Naive B cell (primary cell): ENCODE data around the gene CD93. TPM values are rescaled to one million over a fixed set of nuclear protein-coding genes. Genes with fewer than 3 reads are reported as not detected.
A peak's percentile ranks its signal among the peaks of the same experiment; 100 is the strongest.

Source experiments
- ATAC-seq, 2 donors: fragments of 150-1000 bp; cut with Tn5 transposase; 2 replicates each; pipeline ENCODE4 v1.10.0; 2021; ENCODE audit warnings: low read depth in 2 of 2, mild to moderate bottlenecking in 2 of 2, moderate library complexity in 2 of 2
- DNase-seq: peaks from one replicate; pipeline ENCODE4 v3.0.0; 2022
- H3K27ac Mint-ChIP-seq, 6 donors: one replicate each; pipeline ENCODE4 v1.8.0; 2020 to 2022; ENCODE audit warnings: mild to moderate bottlenecking in 6 of 6, mixed read lengths in 6 of 6, moderate library complexity in 5 of 6, inconsistent platforms in 2 of 6
- H3K27me3 Mint-ChIP-seq, 3 donors: one replicate each; pipeline ENCODE4 v1.8.0; 2021 to 2022; ENCODE audit warnings: mixed read lengths in 3 of 3, mild to moderate bottlenecking in 1 of 3
- H3K36me3 Mint-ChIP-seq, 2 donors: one replicate each; pipeline ENCODE4 v1.8.0; 2020 to 2022; ENCODE audit warnings: mixed read lengths in 2 of 2, inconsistent platforms in 1 of 2, mild to moderate bottlenecking in 1 of 2
- H3K4me1 Mint-ChIP-seq, 3 donors: one replicate each; pipeline ENCODE4 v1.8.0; 2020 to 2022; ENCODE audit warnings: mixed read lengths in 3 of 3, inconsistent platforms in 1 of 3, mild to moderate bottlenecking in 1 of 3, moderate library complexity in 1 of 3
- H3K4me3 Mint-ChIP-seq, 8 donors: one replicate each; pipeline ENCODE4 v1.8.0; 2020 to 2022; ENCODE audit warnings: mild to moderate bottlenecking in 8 of 8, mixed read lengths in 8 of 8, moderate library complexity in 8 of 8, inconsistent platforms in 2 of 8
- H3K9me3 Mint-ChIP-seq, 7 donors: one replicate each; pipeline ENCODE4 v1.8.0; 2020 to 2022; ENCODE audit warnings: mixed read lengths in 7 of 7, mild to moderate bottlenecking in 5 of 7, inconsistent platforms in 2 of 7, moderate library complexity in 1 of 7
- polyA plus RNA-seq, 6 donors: library from polyadenylated mRNA; unstranded; fragments of 300-500 nt; fragmentation: Illumina TruSeq; gene quantifications; one replicate each; pipeline ENCODE4 v1.2.3, GENCODE V29; 2021; ENCODE audit warnings: low read depth in 6 of 6

The CD93 gene
- polyA plus RNA-seq, 6 donors from 2014 or later: 0.05 to 0.16 (median 0.05) TPM; not detected in 3

DNA sequence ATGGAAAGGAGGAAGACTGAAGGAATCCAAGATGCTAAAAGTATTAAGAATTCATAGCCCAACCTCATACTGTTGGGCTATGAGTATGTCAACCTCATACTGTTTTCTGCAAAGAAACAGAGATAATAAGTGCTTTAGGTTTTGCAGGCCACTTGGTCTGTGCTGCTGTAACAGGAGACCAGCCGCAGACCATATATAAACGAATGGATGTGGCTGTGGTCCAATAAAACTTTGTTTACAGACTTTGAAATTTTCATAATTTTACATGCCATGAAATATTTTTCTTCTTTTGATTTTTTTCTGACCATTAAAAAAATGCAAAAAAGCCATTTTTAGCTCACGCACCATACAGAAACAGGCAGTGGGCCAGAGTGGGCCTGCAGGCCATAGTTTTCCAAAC lies 23.0 kb downstream of the CD93 start:
- no peaks in the 10 kb centered on the region for H3K27me3 Mint-ChIP-seq
- H3K27ac Mint-ChIP-seq: no peak overlapping the region
- no peaks in the 10 kb centered on the region for H3K9me3 Mint-ChIP-seq
- ATAC-seq: no peak
- no peak overlapping the region for H3K4me3 Mint-ChIP-seq
- H3K4me1 Mint-ChIP-seq: no peaks in the 10 kb centered on the region
- no peaks in the 10 kb centered on the region for H3K36me3 Mint-ChIP-seq
- no peak for DNase-seq

DNA sequence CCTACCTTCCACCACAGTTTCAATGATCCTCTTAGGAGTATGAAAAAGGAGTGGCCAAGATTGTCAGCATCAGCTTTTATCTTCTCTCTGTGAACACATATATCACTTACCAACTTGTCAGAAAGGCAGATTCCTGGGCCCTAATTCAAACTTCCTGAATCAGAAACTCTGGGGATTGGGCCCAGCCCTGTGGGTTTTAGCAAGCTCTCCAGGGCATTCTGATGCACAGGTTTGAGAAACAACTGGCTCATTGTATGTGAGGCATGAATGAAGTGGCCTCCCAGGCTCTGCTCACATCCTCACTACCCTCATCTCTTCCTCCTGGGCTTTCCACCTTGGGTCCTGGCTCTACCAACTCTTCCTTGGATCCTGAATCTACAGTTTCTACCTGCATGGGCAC lies 23.5 kb downstream of the CD93 start:
- no peak overlapping the region for H3K4me3 Mint-ChIP-seq
- no peaks in the 10 kb centered on the region for H3K27me3 Mint-ChIP-seq
- H3K36me3 Mint-ChIP-seq: no peaks in the 10 kb centered on the region
- no peak overlapping the region for H3K27ac Mint-ChIP-seq
- no peak for ATAC-seq
- H3K4me1 Mint-ChIP-seq: no peaks in the 10 kb centered on the region
- no peaks in the 10 kb centered on the region for H3K9me3 Mint-ChIP-seq
- DNase-seq: no peak

DNA sequence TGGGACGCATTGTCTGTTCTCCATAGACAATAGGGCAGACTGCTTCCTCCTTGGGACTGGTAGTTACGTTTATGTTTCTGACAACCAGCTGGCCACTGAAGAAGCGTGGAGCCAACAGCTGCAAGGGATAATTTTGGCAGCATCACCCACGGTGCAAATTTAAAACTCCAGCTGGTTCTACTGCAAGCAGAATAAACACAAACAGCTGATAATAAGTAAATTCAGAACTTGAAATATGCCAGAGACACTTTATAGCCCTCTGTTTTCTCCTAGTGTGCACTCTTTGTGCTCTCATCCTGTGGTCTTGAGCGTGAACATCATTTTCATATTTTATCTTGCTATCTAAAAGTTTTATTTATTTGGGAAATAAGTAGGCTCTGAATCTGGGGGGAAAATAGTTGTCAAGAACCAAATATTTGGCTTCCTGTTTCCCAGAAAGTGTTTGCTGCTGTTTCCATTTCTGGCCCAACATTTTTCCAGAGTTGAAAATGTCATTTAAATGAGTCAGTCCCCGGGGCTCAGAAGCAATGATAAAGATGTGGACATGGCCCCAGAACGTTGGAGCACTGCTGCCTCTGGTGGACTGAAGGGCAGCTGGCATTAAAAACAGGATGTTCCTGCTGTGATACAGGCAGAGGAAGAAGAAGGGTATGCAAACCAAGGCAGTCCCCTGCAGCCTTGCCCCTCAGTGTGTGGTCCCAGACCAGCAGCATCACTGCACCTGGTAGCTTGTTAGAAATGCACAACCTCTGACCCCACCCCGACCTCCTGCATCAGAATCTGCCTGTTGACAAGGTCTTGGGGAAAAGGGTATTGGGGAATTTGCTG lies 24.2 kb downstream of the CD93 start:
- DNase-seq: no peak

DNA sequence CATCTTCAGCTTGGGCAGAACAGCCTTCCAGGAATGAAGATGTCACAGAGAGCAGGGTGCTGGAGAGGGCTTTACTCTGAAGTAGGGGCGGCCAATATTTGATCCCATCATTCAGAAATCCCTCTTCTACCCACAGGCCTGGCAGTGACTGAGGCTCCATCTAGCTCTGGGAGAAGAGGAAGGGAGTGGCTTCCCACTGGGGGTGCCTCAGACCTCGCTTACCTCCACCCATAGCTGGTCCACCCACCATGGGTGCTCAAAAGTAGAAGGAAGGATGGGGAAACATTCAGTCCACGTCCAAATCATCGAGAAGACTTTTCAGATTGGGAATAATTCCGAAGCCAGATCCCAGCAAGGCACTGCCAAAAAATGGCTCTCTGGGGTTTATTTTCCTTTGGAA lies 24.9 kb downstream of the CD93 start:
- Mint-ChIP-seq H3K4me3 (no peak overlapping the region), H3K4me1 (no peaks in the 10 kb centered on the region), H3K36me3 (peaks cover 0 to 4% of the 10 kb centered on the region in 2 donors), H3K9me3 (peaks cover 0 to 7% (median 4%) of the 10 kb centered on the region in 7 donors), H3K27ac (peak overlapping the region in 1 of 6 donors; percentile 18), H3K27me3 (no peaks in the 10 kb centered on the region)
- ATAC-seq (no peak), DNase-seq (no peak)

More for the DNA sequence above, 24.2 kb downstream of the CD93 start:
- Mint-ChIP-seq H3K9me3 (peaks cover 0 to 5% (median 0%) of the 10 kb centered on the region in 7 donors), H3K36me3 (no peaks in the 10 kb centered on the region), H3K4me1 (no peaks in the 10 kb centered on the region), H3K4me3 (no peak overlapping the region), H3K27ac (no peak overlapping the region), H3K27me3 (no peaks in the 10 kb centered on the region)
- no peak for ATAC-seq

DNA sequence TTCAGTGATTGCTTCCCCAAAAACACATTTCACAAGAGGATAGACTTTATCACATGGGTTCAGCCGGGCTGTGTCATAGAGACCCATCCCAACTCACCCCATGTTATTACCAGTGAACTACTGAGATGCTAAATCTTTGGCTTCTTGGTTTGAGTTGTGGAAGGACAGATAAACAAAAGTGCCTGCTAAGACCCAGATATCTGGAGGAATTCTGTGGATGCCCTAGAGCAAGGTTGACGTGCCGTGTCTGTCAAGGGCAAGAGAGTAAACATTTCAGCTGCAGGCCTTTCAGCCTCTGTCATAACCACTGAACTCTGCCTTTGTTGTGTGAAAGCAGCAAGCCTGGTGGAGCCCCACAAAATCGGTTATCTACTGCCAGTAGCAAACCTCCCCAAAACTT lies 25.5 kb downstream of the CD93 start:
- ATAC-seq (no peak), DNase-seq (no peak)
- Mint-ChIP-seq H3K27ac (no peak overlapping the region), H3K27me3 (peaks cover 0 to under 1% (median 0%) of the 10 kb centered on the region in 3 donors), H3K36me3 (peaks cover 0 to 4% of the 10 kb centered on the region in 2 donors), H3K4me3 (no peak overlapping the region), H3K9me3 (peaks cover 0 to 12% (median 4%) of the 10 kb centered on the region in 7 donors), H3K4me1 (no peaks in the 10 kb centered on the region)

DNA sequence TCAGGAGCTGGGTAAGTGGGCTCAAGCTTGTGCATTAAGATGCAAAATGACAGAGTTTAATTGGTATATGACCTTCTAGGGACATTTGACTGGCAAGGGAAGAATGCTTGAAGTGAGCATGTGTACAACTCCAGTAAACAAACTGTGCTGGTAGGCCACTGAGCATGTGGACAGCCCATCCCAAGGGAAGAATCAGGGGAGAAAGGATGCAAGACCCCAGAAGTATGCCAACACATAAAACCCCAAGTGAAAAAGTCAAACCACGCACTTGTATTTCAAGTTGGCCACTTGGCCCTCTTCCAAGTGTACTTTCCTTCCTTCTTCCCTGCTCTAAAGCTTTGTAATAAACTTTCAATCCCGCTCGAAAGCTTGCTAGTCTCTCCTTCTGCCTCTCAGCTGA lies 26.3 kb downstream of the CD93 start:
- Mint-ChIP-seq H3K9me3 (peaks cover 0 to 16% (median 4%) of the 10 kb centered on the region in 7 donors), H3K4me1 (no peaks in the 10 kb centered on the region), H3K27me3 (peaks cover 0 to 5% (median 0%) of the 10 kb centered on the region in 3 donors), H3K27ac (no peak overlapping the region), H3K4me3 (no peak overlapping the region), H3K36me3 (peaks cover 0 to 4% of the 10 kb centered on the region in 2 donors)
- ATAC-seq (no peak), DNase-seq (no peak)

DNA sequence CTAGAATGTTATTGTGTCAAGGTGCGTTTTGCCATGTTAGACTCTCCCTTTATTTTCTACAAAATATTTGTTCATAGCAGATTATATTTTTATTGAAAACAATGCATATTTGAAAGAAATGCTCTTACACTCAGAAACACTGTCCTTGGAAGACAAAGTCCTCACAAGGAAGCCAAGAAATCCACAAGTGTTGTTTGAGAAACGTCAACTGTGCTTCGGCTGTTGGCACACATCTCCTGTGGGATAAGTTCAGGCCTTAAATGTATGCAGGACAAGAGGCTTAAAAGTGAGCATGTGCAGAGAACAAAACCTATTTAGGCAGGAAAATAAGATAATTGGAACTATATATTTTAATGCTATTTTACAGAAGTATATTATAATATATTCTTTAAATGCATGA lies 27.1 kb downstream of the CD93 start:
- Mint-ChIP-seq H3K27ac (no peak overlapping the region), H3K4me1 (no peaks in the 10 kb centered on the region), H3K36me3 (peaks cover 0 to 4% of the 10 kb centered on the region in 2 donors), H3K27me3 (peaks cover 0 to 5% (median under 1%) of the 10 kb centered on the region in 3 donors), H3K9me3 (peaks cover 0 to 16% (median 4%) of the 10 kb centered on the region in 7 donors), H3K4me3 (no peak overlapping the region)
- DNase-seq (no peak), ATAC-seq (no peak)

DNA sequence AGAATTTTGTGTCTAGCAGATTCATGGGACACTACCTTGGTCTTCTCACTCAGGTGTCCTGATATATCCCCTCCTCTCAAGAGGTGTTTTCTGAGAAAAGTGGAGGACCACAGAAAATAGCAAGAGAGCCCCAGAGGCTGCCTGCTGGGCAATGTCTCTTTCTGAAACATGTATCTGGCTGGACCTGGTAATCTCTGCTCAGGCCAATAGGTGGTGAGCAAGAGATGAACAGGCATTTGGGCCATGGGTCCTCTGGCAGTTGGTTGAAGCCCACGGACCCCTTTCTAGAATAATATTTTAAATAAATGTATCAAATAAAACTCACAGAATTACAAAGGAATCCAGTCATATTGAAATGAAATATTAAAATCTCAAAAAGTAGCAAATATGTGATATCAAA lies 27.9 kb downstream of the CD93 start:
- H3K9me3 Mint-ChIP-seq: peaks cover 0 to 16% (median 4%) of the 10 kb centered on the region in 7 donors
- peaks cover 0 to 4% of the 10 kb centered on the region in 2 donors for H3K36me3 Mint-ChIP-seq
- peaks cover 6 to 11% (median 8%) of the 10 kb centered on the region in 3 donors for H3K27me3 Mint-ChIP-seq
- no peak overlapping the region for H3K4me3 Mint-ChIP-seq
- H3K4me1 Mint-ChIP-seq: no peaks in the 10 kb centered on the region
- DNase-seq (no peak), ATAC-seq (no peak)
- H3K27ac Mint-ChIP-seq: no peak overlapping the region

DNA sequence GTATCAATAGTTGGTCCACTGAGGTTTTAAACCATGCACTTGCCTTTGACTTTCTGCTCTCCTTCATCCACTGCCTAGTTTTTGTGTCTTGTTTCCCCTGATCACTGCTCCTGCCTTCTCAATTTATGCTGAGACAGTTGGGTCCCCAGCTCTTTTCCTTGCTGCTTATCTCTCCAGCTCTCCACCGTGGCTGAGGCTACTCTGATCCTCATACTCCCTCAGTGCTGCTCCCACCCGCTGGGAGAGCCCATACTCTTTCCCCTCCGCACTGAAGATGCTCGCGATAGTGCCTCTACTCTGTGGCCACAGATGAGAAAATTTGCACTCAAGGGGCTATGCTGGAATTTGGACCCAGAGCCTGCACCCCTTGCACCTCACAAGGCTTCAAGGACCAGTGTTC lies 33.2 kb downstream of the CD93 start:
- ATAC-seq (no peak), DNase-seq (no peak)
- H3K9me3 Mint-ChIP-seq: peaks cover 0 to 16% (median 4%) of the 10 kb centered on the region in 7 donors
- peaks cover 26 to 48% (median 41%) of the 10 kb centered on the region in 3 donors for H3K27me3 Mint-ChIP-seq
- no peak overlapping the region for H3K27ac Mint-ChIP-seq
- peaks cover 0 to 4% of the 10 kb centered on the region in 2 donors for H3K36me3 Mint-ChIP-seq
- H3K4me3 Mint-ChIP-seq: peak overlapping the region in 1 of 8 donors; percentile 51
- H3K4me1 Mint-ChIP-seq: peaks cover 4 to 8% (median 5%) of the 10 kb centered on the region in 3 donors

DNA sequence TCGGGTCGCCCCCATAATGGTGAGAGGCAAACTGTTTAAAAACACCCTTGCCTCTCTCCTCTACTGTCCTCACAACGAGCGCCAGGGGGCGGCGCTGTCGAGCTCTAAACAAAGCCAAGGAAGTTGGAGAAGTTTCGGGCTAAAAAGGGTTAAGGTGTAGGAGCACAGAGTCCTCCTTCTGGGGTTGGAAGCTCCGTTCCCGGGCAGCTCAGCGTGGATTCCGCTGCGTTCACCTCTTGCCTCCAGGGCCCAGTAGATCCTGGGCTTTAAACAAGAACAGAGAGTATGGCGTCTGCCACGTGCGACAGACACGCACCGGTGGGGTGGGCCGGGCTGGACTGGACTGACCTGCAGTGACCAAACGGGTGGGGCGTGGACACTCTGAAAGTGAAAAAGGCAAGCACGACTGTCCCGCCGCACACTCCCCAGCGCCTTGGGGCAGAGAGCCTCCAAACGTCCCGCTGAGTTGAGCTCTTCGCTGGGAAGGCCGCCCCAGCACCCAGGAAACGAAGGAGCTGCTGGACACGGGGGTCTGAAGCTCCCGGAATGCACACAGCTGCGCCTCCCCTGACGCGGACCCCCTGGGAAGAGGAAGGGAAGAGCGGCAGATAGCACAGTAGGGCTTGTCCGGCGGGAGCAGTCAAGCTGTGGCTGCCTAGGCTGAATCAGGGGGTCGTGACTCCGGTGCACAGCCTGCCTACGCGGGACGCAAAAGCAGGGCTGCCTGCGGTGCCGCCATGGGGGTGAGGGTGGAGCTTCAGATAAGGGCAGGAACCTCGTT lies 35.1 kb downstream of the CD93 start:
- H3K27me3 Mint-ChIP-seq: peaks cover 31 to 62% (median 51%) of the 10 kb centered on the region in 3 donors
- peaks cover 0 to 8% (median 2%) of the 10 kb centered on the region in 7 donors for H3K9me3 Mint-ChIP-seq
- no peaks in the 10 kb centered on the region for H3K36me3 Mint-ChIP-seq
- peaks cover 4 to 17% (median 5%) of the 10 kb centered on the region in 3 donors for H3K4me1 Mint-ChIP-seq
- DNase-seq (no peak), ATAC-seq (no peak)
- peak overlapping the region in 1 of 8 donors; percentile 44 for H3K4me3 Mint-ChIP-seq
- no peak overlapping the region for H3K27ac Mint-ChIP-seq

DNA sequence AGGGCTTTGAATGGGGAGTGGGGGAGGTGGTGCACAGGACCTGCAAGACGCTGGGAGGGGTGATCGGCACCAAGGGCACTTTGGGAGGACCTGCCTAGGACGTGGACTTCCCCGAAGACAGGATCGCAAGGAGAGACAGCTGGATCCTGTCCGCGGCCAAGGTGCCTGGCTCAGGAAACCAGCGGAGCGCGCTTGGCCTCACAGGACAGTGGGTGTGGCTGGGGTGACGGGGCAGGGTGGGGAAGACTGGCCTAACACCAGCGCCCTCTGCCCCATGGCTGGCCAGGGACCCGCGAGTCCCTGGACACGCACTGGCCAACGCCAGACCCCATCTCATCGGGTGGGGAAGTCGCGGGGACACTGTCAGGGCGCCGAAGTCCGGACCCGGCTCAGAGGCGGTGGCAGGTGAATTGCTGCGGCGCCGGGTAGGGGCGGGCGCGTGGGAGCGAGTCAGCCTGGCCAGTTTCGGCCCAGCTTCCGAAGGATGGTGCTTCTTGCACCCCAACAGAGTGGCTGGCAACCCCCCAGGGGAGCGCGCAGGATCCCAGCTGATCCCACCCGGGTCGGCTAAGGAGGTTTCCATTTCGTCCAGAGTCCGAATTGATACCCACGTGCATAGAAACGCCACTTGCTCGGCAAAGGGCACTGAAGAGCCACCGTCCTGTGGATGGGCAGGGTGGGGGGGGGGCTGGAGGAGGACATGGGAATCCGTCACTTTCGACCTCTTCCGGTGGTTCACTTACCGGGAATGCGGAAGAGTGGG lies 35.9 kb downstream of the CD93 start:
- H3K27me3 Mint-ChIP-seq: peaks cover 32 to 65% (median 55%) of the 10 kb centered on the region in 3 donors

DNA sequence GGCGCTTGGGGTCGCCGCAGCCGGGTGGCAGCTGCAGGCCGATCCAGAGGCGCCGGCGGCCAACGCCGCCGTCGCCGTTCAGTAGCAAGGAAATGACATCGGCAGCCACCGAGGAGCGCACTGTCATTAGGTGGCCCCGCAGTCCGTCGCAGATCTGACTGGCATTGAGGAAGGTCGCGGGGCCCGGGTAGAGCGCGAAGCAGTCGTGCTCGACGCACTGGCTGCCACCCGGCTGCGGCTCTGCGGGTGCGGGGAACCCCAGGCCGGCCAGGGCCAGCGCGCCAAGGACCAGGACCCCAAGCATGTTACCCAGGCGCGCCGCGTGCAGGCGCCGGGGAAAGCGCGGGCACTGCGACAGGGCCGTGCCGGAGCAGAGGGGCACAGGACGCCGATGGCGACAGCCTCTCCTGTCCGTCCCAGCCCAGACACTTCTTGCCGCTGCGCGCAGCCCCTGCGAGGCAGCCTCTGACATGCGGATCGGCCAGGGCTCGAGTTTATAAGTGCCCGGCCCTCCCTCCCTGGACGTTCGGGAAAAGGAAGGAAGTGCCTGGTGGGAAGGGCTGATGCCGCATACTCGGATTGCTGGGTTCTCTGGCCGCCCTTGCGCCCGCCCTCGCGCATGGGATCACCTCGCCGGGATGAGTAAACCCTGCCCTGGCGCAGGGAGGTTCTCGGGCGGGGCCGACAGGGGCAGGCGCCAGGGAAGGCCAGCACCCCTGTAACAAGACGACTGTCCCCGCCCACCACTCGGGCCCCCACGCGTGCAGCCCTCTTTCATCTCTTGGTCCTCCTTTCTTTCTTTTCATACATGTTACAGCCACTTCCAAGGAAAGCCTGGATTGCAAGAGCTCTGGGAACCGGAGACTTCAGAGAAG lies 36.7 kb downstream of the CD93 start, which contains the start of gene THBD:
THBD (minus strand) TSS at position 472 of the 875 bp plus-strand sequence; CDS start at position 304, 168 bp downstream.
- peaks cover 39 to 71% (median 63%) of the 10 kb centered on the region in 3 donors for H3K27me3 Mint-ChIP-seq
- no peaks in the 10 kb centered on the region for H3K36me3 Mint-ChIP-seq
- H3K4me3 Mint-ChIP-seq: peak within 1 kb of the TSS in 2 of 8 donors; percentile 22 to 32
- peaks cover 4 to 17% (median 5%) of the 10 kb centered on the region in 3 donors for H3K4me1 Mint-ChIP-seq
- H3K27ac Mint-ChIP-seq: peak within 1 kb of the TSS in 1 of 6 donors; percentile 62
- ATAC-seq (no peak), DNase-seq (no peak)
- peaks cover 0 to 3% (median 0%) of the 10 kb centered on the region in 7 donors for H3K9me3 Mint-ChIP-seq

More for the DNA sequence above, 35.9 kb downstream of the CD93 start:
- peak overlapping the region in 1 of 8 donors; percentile 32 for H3K4me3 Mint-ChIP-seq
- H3K27ac Mint-ChIP-seq: peak overlapping the region in 1 of 6 donors; percentile 62
- H3K36me3 Mint-ChIP-seq: no peaks in the 10 kb centered on the region
- ATAC-seq: no peak
- DNase-seq: no peak
- H3K4me1 Mint-ChIP-seq: peaks cover 4 to 17% (median 5%) of the 10 kb centered on the region in 3 donors
- H3K9me3 Mint-ChIP-seq: peaks cover 0 to 3% (median 0%) of the 10 kb centered on the region in 7 donors
